ENCODE data around the gene SH3BP4. TPM values are rescaled to one million over a fixed set of nuclear protein-coding genes. Genes with fewer than 3 reads are reported as not detected.

The SH3BP4 gene
- total RNA-seq, 1 donor from 2014 or later: 0.66 TPM

DNA sequence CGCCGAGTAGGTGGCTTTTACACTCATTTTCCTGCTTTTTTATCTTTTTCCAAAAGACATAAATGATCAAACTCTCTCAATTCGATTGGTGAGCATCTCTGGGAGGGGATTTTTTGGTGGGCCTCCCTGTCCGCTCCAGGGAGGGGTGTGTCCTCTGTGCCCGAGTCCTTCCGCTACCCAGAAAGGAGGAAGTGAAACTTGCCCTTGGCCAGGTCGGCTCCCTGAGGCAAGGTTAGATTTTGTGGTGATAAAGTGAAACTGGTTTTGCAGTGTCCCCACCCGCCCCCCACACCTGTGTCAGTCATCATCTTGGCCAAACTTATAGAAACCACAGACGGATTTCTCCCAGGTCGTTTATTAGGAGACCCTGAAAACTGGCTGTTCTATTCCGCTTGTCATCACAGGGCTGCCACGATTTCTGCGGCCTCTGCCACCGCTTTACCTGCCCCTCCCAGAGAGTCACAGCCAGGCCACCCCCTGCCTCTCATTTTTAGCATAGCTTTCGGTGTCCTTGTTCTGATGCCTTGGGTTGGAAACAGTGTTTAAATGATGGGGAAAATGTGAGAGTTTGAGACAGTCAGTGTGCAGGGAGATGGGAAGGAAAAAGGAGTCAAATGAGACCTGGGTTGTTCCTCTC is 93.6 kb downstream of the SH3BP4 start:
- Mint-ChIP-seq H3K27me3 (ENCODE audit: low read depth) (no peaks in the 10 kb centered on the region), H3K27ac (no peak overlapping the region), H3K36me3 (ENCODE audit: low read depth) (no peaks in the 10 kb centered on the region), H3K9me3 (no peaks in the 10 kb centered on the region), H3K4me1 (ENCODE audit: low read depth) (peaks cover 9% of the 10 kb centered on the region), H3K4me3 (ENCODE audit: low read depth) (no peak overlapping the region)
- intact Hi-C loops (cut with micrococcal nuclease): no loop called here
- no peak for DNase-seq (ENCODE audit: low spot score)

DNA sequence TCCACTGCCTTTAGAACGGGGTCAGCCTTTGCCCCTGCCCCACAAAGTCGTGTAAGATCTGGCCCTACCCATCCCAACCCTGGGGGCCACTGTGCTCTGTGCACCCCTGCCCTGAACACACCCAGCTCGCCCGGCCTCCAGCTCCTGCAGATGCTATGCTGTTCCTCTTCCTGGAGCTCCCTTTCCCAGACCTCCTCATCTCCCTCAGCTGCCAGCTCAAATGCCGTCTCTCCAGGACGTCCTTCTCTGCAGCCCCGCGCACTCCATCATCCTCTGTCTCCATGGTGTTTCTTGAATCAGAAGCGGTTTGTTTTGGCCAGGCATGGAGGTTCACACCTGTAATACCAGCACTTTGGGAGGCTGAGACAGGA is 94.1 kb downstream of the SH3BP4 start:
- peaks cover 9% of the 10 kb centered on the region for H3K4me1 Mint-ChIP-seq (ENCODE audit: low read depth)
- H3K36me3 Mint-ChIP-seq (ENCODE audit: low read depth): no peaks in the 10 kb centered on the region
- H3K27ac Mint-ChIP-seq: no peak overlapping the region

DNA sequence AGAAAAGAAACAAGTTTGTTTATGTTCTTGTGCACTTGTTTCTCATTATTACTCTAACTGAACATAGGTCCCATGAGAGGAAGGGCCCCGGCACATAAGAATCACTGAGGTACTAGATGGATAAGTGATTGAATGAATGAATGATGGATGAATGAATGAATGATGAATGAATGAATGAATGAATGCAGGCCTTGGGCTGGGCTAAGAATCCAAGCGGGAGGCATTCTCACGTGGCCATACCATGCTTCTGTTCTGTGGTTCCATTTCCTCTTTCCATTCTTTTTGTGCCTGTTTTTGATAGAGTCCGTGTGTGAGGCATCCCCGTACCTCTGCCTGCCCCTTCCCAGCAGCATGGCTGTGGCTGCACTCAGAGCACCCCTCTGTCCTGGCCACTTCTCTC is 94.8 kb downstream of the SH3BP4 start:
- H3K9me3 Mint-ChIP-seq: no peaks in the 10 kb centered on the region
- DNase-seq (ENCODE audit: low spot score): no peak
- no peaks in the 10 kb centered on the region for H3K27me3 Mint-ChIP-seq (ENCODE audit: low read depth)
- intact Hi-C loops (cut with micrococcal nuclease): no loop called here
- H3K4me3 Mint-ChIP-seq (ENCODE audit: low read depth): no peak overlapping the region
- H3K36me3 Mint-ChIP-seq (ENCODE audit: low read depth): no peaks in the 10 kb centered on the region
- no peak overlapping the region for H3K27ac Mint-ChIP-seq
- peaks cover 9% of the 10 kb centered on the region for H3K4me1 Mint-ChIP-seq (ENCODE audit: low read depth)

More for the DNA sequence above, 94.1 kb downstream of the SH3BP4 start:
- intact Hi-C loops (cut with micrococcal nuclease): no loop called here
- no peaks in the 10 kb centered on the region for H3K27me3 Mint-ChIP-seq (ENCODE audit: low read depth)
- DNase-seq (ENCODE audit: low spot score): no peak
- no peaks in the 10 kb centered on the region for H3K9me3 Mint-ChIP-seq
- no peak overlapping the region for H3K4me3 Mint-ChIP-seq (ENCODE audit: low read depth)

- Mint-ChIP-seq H3K9me3 (no peaks in the 10 kb centered on the region), H3K27me3 (ENCODE audit: low read depth) (no peaks in the 10 kb centered on the region), H3K36me3 (ENCODE audit: low read depth) (no peaks in the 10 kb centered on the region), H3K4me1 (ENCODE audit: low read depth) (peaks cover 9% of the 10 kb centered on the region), H3K27ac (no peak overlapping the region), H3K4me3 (ENCODE audit: low read depth) (no peak overlapping the region)
- intact Hi-C loops (cut with micrococcal nuclease): no loop called here
- DNase-seq (ENCODE audit: low spot score): no peak
Observed at GRCh38 chr2:235047171-235048160, 95.6 kb downstream of the SH3BP4 start.

DNA sequence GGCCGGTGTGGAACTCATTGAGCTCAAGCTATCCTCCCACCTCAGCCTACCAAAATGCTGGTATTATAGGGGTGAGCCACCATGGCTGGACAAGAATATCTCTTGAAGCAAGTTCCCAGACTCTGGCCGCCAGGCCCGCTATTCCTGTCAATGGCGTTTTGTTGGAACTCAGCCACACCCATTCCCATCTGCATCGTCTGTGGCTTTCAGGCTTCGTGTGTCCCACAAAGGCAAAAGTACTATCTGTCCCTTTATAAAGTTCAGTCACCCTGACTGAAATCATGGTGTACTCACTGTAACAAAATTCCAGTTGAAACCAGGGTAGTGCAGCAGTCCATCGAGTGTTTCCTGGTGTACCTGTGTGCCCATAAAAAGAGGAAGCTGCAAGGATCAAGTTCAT is 96.7 kb downstream of the SH3BP4 start:
- no peaks in the 10 kb centered on the region for H3K9me3 Mint-ChIP-seq
- H3K4me1 Mint-ChIP-seq (ENCODE audit: low read depth): peaks cover 9% of the 10 kb centered on the region
- intact Hi-C loops (cut with micrococcal nuclease): no loop called here
- no peak overlapping the region for H3K27ac Mint-ChIP-seq
- no peak overlapping the region for H3K4me3 Mint-ChIP-seq (ENCODE audit: low read depth)
- no peaks in the 10 kb centered on the region for H3K36me3 Mint-ChIP-seq (ENCODE audit: low read depth)
- H3K27me3 Mint-ChIP-seq (ENCODE audit: low read depth): no peaks in the 10 kb centered on the region
- DNase-seq (ENCODE audit: low spot score): no peak

- Mint-ChIP-seq H3K27me3 (ENCODE audit: low read depth) (no peaks in the 10 kb centered on the region), H3K4me3 (ENCODE audit: low read depth) (no peak overlapping the region), H3K27ac (no peak overlapping the region), H3K4me1 (ENCODE audit: low read depth) (peaks cover 9% of the 10 kb centered on the region), H3K9me3 (no peaks in the 10 kb centered on the region), H3K36me3 (ENCODE audit: low read depth) (no peaks in the 10 kb centered on the region)
- no peak for DNase-seq (ENCODE audit: low spot score)
- intact Hi-C loops (cut with micrococcal nuclease): no loop called here
Observed at GRCh38 chr2:235049069-235049468, 97.3 kb downstream of the SH3BP4 start.

GRCh38 chr2:235049719-235050118 is 97.9 kb downstream of the SH3BP4 start:
- no peak overlapping the region for H3K27ac Mint-ChIP-seq
- H3K4me1 Mint-ChIP-seq (ENCODE audit: low read depth): peaks cover 9% of the 10 kb centered on the region
- no peaks in the 10 kb centered on the region for H3K36me3 Mint-ChIP-seq (ENCODE audit: low read depth)
- intact Hi-C loops (cut with micrococcal nuclease): no loop called here
- H3K27me3 Mint-ChIP-seq (ENCODE audit: low read depth): no peaks in the 10 kb centered on the region
- no peaks in the 10 kb centered on the region for H3K9me3 Mint-ChIP-seq
- no peak overlapping the region for H3K4me3 Mint-ChIP-seq (ENCODE audit: low read depth)
- DNase-seq (ENCODE audit: low spot score): no peak

GRCh38 chr2:235050980-235051351 is 99.1 kb downstream of the SH3BP4 start:
- intact Hi-C loops (cut with micrococcal nuclease): no loop called here
- Mint-ChIP-seq H3K36me3 (ENCODE audit: low read depth) (no peaks in the 10 kb centered on the region), H3K9me3 (no peaks in the 10 kb centered on the region), H3K27me3 (ENCODE audit: low read depth) (no peaks in the 10 kb centered on the region), H3K4me1 (ENCODE audit: low read depth) (peaks cover 1% of the 10 kb centered on the region), H3K4me3 (ENCODE audit: low read depth) (no peak overlapping the region), H3K27ac (no peak overlapping the region)
- DNase-seq (ENCODE audit: low spot score): no peak

GRCh38 chr2:235051436-235052260 is 99.8 kb downstream of the SH3BP4 start:
- Mint-ChIP-seq H3K36me3 (ENCODE audit: low read depth) (no peaks in the 10 kb centered on the region), H3K9me3 (no peaks in the 10 kb centered on the region), H3K27ac (no peak overlapping the region), H3K27me3 (ENCODE audit: low read depth) (no peaks in the 10 kb centered on the region), H3K4me1 (ENCODE audit: low read depth) (no peaks in the 10 kb centered on the region), H3K4me3 (ENCODE audit: low read depth) (no peak overlapping the region)
- no peak for DNase-seq (ENCODE audit: low spot score)
- intact Hi-C loops (cut with micrococcal nuclease): no loop called here

- DNase-seq (ENCODE audit: low spot score): no peak
- H3K36me3 Mint-ChIP-seq (ENCODE audit: low read depth): no peaks in the 10 kb centered on the region
- no peaks in the 10 kb centered on the region for H3K4me1 Mint-ChIP-seq (ENCODE audit: low read depth)
- no peak overlapping the region for H3K4me3 Mint-ChIP-seq (ENCODE audit: low read depth)
- intact Hi-C loops (cut with micrococcal nuclease): no loop called here
- no peak overlapping the region for H3K27ac Mint-ChIP-seq
- no peaks in the 10 kb centered on the region for H3K27me3 Mint-ChIP-seq (ENCODE audit: low read depth)
- H3K9me3 Mint-ChIP-seq: no peaks in the 10 kb centered on the region
Observed at GRCh38 chr2:235052514-235053354, 100.9 kb downstream of the SH3BP4 start.

DNA sequence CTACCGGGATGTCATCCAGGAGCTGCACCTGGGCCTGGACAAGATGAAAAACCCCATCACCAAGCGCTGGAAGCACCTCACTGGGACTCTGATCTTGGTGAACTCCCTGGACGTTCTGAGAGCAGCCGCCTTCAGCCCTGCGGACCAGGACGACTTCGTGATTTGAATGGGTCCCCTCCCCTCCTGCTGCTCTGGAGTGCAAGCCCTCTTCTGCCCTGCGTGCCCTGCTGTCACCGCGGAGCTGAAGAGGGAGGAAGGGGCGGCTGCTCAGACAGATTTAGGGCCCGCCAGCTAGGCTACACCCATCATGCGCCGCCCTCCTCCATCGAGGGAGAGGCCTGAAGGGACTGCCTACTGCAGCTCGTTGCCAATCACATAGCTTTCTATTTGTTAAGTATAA is 101.8 kb downstream of the SH3BP4 start:
- Mint-ChIP-seq H3K4me1 (ENCODE audit: low read depth) (no peaks in the 10 kb centered on the region), H3K4me3 (ENCODE audit: low read depth) (no peak overlapping the region), H3K36me3 (ENCODE audit: low read depth) (no peaks in the 10 kb centered on the region), H3K27me3 (ENCODE audit: low read depth) (no peaks in the 10 kb centered on the region), H3K27ac (no peak overlapping the region), H3K9me3 (no peaks in the 10 kb centered on the region)
- intact Hi-C loops (cut with micrococcal nuclease): no loop called here
- no peak for DNase-seq (ENCODE audit: low spot score)

- no peaks in the 10 kb centered on the region for H3K4me1 Mint-ChIP-seq (ENCODE audit: low read depth)
- no peaks in the 10 kb centered on the region for H3K9me3 Mint-ChIP-seq
- no peaks in the 10 kb centered on the region for H3K36me3 Mint-ChIP-seq (ENCODE audit: low read depth)
- no peaks in the 10 kb centered on the region for H3K27me3 Mint-ChIP-seq (ENCODE audit: low read depth)
- H3K27ac Mint-ChIP-seq: no peak overlapping the region
- intact Hi-C loops (cut with micrococcal nuclease): no loop called here
- H3K4me3 Mint-ChIP-seq (ENCODE audit: low read depth): no peak overlapping the region
- DNase-seq (ENCODE audit: low spot score): no peak
Observed at GRCh38 chr2:235054475-235054874, 102.7 kb downstream of the SH3BP4 start.

Measured in activated T-helper 2 cell treated with anti-CD3 and anti-CD28 coated beads, Interferon-gamma antibody, Interleukin-2, Interleukin-4, amounts not matched to agents 10 μg/mL and 5 μg/mL and 100 μg/mL, durations not matched to agents 14 hours and 24 hours and 36 hours (primary cell).